Upper lobe of left lung (tissue), 4 donors: ENCODE results near the gene APH1A.

Source experiments
- CTCF ChIP-seq, 6 experiments: fragments of 450-650 bp in 4 of 6; fragments of 200-600 bp in 2 of 6; sonication (generic) in 2 of 6; IDR thresholded peaks; one replicate each; pipeline ENCODE4 v1.5.1; 2016 to 2019; ENCODE audit warnings: antibody characterized with exemption in 6 of 6
- EP300 ChIP-seq, 4 donors: sonication (generic); formaldehyde crosslinking; IDR thresholded peaks; one replicate each; pipeline ENCODE4 v1.5.1; 2017; ENCODE audit warnings: antibody characterized with exemption in 4 of 4, control low read depth in 2 of 4

DNA sequence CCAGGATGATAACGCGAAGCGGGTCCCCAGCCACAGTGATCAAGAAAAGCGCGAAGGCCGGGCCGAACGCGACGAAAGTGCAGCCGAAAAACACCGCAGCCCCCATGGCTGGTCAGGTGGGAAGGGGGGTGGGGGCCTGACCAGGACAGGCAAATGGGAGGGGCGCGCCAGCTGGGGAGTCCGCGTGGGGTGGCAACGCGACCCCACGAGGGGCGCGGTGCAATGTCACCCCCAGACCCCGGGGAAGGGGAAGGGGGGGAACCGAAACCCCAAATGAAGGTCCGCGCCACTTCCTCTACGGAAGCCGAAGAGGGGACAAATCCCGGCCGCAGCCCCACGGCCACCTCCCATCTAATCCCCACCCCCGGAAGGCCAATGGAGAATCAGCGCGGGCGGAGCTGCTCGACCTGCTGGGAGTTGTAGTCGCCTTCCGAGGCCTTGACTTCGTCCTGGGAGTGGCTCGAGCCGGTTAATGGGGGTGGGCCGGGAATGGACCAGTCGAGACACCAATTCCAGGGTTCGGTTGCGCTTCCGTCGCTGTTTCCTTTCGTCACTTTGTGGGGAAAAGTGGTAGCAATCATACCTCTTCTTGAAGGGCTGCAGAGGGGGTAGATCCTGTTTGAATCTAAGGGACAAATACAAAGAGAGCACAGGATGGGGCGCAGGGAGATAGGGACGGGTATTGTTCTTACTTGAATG lies at the start of gene APH1A:
- TF ChIP-seq CTCF (IDR thresholded peaks at IDR 0.05), result peak in 1 of 6 experiments; percentile 12
- TF ChIP-seq EP300 (IDR thresholded peaks at IDR 0.05), result no peak
